Measurements from ENCODE around the gene MAPRE2.
"Not testable (repeated sequence)": the region's sequence is repeated elsewhere in the genome, so short reads cannot be mapped to it uniquely, and the experiment has no call there.

MAPRE2 gene

DNA sequence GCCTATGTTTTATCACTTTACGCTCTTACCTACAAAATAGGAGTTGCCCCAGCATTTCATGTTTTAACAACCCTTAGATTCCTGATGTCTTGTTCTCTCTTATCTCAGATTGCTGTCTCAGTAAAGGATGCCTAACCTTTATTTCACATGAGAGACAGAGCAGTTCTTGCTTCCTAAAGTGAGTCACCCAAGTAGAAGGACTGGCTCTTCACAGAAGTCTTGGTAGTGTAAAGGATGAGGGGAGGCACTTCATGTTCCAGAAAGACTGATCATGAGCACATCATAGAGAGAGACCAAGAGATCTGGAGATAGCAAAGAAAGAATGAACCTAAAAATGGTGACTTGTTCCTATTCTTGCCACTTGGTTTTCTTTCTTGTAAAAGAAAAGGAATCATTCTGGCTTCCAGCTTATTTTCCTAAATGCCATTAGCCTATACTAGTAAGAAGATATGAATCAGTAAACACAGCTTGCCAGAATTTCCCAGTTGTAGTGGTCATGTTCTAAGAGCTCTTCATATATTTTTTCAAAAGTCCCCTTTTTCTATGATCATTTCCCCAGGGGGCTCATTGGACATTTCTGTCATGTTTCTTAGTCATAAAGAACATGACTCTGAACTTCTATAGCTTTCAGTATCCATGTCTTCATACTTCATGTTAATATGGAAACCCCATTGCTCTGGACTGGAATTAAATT is 54.9 kb downstream of the MAPRE2 start:
- no peak for DNase-seq

DNA sequence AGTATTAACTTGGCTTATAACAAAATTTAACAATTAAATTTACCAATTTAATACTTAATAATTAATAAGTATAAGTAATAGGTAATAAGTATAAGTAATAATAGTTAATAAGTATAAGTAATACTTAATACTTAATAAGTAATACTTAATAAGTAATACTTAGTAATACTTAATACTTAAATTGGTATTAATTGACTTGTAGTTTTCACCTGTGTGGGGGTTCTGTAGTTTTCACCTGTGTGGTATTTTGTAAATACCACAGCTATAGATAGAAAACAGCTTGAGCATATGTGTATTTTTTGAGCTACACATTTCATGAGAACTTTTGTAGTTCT is 55.4 kb downstream of the MAPRE2 start:
- no peak for DNase-seq

DNA sequence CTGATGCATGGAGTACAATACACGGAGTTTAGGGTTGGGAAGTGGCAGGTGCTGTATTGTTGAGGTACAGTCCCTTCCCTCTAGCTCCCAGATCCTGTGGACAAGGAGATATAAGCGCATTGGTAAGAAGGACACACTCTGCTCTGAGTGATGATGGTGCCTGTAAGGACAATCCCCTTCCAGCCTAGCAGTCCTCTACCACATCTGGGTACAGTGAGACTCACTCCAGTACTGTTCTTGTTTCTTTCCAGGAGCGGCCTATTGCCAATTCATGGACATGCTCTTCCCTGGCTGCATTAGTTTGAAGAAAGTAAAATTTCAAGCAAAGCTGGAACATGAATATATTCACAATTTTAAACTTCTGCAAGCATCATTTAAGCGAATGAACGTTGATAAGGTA is 56.0 kb downstream of the MAPRE2 start:
- DNase-seq = no peak

DNA sequence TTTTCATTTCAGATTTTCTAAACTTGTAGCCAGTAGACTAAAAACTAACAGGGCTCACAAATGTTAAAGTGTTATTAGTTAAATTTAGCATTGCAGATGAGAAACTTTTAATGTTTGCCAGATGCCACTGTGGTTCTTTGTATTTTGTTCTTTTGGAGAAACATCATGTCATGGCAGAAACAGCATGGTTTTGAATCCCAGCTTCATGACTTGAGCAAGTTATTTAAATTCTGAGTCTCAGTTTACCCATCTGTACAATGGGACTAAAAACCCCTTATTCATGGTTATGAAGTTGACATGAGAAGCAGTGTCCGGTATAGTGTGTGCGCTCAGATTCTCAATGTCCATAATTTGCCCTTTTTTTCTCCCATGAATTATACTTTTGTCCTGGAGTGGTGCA is 56.5 kb downstream of the MAPRE2 start:
- DNase-seq = no peak

DNA sequence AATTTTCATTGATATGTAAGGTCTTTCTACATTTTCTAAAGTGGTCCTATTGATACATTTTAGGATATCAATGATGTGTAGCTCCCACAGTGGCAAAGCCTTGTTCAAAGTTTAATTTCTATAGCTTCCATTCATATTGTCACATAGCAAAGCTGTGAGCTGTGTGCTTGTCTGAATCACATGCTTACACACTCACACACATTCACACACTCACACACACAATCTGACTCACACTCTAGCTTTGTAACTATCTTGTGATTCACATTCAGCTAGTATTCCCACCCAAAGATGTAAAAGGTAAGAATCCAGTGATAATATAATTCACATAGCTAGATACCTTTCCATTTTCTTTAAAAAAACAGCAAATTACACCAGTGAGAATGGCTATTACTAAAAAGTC is 58.7 kb downstream of the MAPRE2 start:
- DNase-seq = no peak

DNA sequence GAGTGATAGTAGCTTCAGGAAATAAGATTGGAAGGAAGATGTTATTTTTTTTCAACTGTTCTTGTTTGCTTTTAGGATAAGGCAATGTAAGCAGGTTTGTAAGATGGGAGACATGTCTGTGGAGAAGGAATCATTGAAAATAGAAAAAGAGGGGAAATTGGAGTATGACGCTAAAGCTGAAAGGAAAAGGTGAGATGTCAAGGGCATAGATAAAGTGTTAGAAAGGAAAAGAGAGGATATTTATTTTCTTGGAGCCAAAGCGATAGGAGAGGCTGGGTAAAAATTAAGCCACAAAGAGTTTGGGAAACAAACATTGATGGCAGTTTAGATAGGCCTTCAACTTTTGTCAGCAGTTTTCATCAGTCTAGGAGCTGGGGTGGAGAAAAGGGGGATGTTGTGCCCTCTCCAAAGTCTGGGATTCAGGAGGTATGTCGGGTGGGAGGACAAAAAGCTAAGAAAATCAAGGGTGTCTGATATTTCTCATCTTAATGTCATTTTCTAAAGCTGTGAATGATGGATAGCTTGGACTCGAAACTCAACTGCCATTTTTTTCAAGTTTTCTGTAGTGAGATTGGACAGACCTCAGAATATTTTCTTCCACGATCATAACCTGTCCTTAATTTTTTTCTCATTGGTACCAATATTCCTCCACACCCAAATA is 63.3 kb downstream of the MAPRE2 start:
- DNase-seq = no peak

DNA sequence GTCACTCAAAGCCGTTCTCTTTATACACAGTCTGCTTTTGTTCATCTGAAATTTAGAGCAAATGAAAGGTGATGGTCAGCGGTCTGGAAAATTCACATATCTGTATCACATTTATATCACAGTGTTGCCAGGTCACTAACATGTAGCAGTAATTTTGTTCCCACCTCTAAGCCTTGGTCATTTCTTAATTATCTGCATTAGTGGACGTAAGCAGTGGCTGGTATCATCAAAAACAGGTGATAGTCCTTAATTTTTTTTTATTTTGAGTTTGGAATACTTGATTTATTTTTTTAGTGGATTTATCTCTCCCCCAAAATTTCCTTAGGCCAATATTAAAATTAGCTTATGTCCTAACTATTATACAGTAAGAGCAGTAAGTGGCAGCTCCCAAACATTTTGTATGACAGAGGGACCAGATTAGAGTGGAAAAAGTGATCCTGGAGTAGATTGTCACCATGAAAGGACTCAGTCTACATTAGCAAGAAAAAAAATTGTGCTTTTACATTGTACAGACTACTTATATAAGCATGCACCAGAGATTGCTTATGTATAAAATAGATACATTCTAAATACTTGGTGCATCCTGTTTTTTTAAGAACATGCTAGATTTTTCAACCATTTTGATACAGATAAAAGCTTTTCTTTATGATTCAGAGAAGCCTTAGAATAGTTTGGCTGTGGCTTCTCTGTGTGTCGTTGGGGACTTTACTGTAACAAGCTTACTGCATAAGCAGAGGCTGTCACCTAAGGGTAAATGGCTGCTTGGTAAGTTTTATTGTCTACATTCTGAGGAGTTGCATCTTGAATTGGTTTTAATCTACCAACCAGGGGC is 65.0 kb downstream of the MAPRE2 start:
- DNase-seq = no peak

DNA sequence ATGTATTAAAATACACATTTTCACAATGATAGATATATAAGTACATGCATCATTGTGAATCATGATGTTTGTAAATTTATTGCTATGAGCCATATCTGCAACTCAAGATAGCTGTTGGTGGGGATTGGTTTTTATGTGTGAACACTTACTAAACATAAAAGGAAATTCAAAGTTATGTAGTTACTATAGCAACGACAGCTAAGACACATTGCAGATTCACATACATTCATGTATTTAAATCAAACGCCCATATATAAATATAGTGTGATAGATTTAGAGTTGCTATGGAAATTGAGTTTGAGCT is 65.6 kb downstream of the MAPRE2 start:
- DNase-seq = no peak

DNA sequence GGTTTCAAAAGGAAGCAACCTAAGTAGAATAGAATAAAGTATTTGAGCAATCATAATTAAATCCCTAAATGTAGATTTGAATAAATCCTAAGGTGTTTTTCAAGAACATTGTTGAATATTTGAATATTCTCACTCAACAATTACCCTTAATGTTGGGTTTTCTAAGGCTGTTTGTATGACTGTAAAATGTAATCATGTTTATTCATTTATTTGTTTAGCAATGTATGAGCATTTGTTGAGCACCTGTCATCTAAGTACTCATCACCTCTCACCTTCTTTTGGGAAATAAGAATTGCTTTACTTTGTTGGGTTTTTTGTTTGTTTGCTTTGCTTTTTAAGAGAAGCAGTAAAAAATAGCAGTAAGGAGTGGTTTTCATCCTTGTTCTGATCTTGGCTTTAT is 66.0 kb downstream of the MAPRE2 start:
- DNase-seq = no peak

DNA sequence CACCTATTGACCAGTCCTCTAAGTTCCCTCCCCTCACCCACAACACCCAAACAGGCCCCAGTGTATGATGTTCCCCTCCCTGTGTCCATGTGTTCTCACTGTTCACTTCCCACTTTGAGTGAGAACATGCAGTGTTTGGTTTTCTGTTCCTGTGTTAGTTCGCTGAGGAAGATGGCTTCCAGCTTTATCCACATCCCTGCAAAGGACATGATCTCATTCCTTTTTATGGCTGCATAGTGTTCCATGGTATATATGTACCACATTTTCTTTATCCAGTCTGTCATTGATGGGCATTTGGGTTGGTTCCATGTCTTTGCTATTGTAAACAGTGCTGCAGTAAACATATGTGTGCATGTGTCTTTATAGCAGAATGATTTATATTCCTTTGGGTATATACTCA is 66.9 kb downstream of the MAPRE2 start:
- DNase-seq = not testable (repeated sequence)

DNA sequence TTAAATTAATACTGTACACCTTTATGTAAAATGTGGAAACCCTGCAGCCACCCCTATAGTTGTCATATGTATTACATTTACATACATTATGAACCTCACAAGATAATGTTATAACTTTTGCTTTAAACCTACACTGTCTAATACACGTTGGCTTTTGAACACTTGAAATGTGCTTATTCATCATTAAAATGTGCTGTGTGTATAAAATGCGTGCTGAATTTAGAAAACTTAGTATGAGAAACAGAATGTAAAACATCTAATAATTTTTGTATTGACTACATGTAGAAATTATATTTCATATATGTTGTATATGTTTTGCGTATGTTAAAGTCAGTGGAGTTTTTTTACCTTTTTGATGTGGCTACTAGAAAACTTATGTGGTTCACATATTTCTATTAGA is 68.8 kb downstream of the MAPRE2 start:
- DNase-seq = no peak

DNA sequence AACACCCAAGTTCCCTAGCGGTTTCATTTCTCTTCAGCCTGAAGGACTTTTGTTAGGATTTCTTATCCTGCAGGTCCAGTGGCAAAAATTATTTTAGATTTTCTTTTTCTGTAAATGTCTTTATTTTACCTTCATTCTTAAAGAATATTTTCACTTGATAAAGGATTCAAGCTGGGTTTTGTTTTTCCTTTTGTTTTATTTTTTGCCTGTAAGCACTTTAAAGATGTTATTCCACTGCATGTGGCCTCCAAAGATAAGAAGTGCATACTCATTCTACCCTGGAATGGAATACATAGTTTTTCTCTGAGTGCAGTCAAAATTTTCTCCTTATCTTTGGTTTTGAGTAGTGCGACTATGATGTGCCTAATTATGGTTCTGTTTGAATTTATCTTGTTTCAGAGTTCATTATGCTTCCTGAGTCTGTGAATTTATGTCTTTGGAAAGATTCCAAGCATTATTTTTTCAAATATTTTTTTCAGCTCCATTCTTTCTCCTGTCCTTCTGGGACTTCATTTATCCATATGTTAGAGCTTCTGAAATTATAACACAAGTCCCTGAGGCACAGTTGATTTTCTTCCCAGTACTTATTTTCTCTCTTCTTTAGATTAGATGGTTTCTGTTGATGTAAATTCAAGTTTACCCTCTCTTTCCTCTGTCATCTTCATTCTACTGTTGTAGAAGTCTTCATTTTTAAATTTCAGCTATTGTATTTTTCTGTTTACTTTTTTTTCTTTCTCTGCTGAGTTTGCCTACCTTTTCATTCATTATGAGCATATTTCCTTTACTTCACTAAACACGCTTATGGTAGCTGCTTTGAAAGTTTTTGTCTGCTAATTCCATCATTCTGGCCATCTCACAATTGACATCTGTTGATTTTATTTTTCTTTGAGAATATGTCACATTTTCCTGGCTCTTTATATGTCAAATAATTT is 69.6 kb downstream of the MAPRE2 start:
- DNase-seq = no peak

DNA sequence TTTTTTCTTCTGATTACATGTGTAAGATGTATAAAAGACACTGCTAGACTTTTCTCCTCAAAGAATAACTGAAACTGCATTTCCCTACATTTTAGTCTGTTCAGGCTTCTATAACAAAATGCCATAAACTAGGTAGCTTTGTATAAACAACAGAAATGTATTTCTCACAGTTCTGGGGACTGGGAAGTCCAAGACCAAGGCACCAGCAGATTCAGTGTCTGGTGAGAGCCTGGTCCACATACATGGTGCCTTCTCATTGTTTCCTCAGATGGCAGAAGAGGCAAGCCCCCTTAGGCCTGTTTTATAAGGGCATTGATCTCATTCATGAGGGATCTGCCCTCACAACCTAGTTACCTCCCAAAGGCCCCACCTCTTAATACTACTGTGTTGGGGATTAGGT is 71.5 kb downstream of the MAPRE2 start:
- no peak for DNase-seq

DNA sequence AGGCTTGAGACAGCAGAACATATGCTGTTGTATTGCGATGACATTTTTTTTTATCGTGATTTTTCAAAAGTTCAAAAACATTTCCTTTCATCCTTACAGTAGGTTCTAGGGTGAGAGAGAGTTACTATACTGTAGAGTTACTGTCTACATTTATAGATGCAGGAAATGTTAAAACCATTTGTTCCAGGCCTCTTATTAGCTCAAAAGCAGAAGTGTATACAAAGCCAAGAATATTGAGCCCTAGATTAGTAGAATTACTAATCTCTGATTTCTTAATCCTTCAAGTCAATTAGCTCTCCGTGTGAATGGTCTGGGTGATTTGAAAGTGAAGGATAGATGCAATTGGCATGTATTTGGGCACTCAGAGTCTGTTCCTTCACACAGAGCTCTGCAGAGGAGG is 73.1 kb downstream of the MAPRE2 start:
- no peak for DNase-seq

DNA sequence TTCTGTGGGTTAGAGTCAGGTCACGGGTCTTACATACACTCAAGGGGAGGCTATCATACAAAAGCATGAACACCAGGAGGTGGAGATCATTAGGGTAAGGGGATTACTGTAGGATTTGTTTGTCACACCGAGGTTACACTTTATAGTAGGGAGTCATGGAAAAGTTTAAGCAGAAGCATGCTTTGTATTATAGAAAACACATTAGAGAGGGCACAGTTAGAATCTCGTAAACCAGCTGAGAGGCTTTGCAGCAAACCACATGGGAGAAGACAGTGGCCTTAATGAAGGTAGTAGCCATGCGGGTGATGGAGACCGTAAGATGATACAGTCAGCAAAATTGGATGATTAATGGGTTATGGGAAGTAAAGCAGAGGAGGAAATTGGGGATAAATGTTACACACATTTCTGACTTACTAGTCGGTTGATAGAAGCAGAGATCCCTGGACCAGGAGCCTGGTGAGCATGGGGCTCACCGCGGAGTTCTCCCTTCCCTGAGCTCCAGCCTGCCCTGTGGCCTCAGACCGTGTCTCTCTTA is 75.6 kb downstream of the MAPRE2 start:
- DNase-seq = no peak

DNA sequence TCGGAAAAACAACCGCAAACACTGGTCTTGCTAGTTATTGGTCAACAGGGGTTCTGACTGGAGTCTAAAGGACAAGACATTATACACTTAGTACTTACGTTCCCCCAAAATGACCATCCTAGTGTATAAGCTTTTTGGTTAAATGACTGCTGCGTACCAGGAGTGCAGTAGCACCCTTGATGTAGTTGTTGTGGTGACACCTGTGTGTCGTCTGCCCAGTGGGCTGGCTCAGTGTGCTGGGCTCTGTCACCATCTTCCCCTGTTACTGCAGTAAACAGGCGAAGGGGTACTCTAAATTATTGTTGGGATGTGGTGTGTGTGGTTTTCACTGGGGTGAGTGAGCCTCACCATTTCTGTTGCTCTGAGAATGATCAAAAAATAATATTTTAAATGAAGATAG is 76.2 kb downstream of the MAPRE2 start:
- no peak for DNase-seq

DNA sequence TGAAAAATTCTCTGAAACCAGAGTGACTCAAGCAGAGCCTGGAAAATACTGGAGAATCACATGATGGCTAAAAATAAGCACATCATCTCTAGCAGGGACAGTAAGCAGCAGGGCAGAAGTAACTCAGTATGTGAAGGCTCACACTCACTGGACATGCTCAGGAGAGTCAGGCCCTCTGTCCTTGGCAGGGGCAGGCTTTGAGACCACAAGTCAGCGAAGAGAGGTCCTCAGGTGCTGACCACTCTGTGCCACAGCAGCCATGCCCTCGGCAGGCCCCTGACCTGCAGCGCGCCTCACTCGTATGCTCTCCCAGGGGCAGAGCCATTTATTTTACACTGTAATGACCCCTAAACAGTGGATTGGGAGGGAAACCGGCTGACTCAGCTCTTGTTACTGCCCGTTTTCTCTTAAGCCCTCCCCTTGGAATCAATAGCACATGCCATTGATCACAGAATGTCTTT is 76.8 kb downstream of the MAPRE2 start:
- DNase-seq = no peak

DNA sequence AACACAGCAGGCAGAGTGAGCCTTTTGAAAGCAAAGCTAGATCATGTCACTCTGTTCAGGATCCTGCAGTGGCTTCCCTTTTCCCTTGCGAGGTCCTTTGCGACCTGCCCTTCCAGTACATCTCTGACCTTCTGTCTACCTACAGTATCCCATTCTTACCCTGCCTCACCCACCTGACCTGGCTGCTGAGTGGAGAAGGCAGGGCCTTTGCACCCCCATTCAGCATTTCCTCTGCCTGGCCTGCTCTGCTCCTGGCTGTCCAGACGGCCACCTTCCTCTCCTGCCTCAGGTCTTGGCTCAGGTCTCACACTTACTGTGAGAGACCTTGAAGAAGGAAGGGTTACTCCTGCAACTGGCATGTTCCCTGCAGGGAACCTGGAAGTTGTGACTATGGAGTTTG is 77.4 kb downstream of the MAPRE2 start:
- DNase-seq = no peak

DNA sequence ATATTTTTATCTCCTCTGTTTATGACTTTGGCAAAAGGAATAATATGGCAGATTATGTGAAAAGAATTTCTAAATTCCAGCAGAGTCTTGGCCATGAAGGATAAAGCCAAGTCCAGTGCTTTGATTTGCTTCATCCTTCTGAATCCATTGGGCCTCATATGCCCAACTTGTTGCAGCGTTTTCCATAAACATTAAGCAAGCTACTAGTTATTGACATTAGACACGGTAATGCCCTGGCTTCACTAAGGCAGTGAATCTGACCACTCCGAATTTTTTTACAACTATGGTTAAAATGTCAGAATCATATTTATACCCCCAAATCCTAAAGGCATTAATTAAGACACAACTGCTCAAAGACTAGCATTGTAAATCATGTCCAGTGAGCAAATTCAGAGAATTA is 79.8 kb downstream of the MAPRE2 start:
- no peak for DNase-seq

DNA sequence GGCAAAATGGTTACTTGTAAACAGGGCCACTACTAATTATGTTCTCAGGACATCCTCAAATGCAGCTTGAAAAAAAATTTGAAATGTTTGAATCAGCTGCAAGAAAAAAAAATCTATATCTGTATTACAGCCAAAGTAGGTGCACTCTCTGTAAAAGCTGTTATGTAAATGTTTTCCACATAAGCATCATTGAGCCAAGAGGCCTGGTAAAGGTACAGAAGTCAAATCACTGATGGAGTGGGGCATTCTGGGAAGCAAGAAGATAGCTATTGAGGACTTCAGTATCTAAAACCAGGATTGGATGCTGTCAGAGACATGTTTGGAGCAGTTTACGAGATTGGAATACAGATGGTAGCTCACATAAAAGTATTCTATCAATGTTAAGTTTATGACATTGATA is 80.3 kb downstream of the MAPRE2 start:
- DNase-seq = no peak

DNA sequence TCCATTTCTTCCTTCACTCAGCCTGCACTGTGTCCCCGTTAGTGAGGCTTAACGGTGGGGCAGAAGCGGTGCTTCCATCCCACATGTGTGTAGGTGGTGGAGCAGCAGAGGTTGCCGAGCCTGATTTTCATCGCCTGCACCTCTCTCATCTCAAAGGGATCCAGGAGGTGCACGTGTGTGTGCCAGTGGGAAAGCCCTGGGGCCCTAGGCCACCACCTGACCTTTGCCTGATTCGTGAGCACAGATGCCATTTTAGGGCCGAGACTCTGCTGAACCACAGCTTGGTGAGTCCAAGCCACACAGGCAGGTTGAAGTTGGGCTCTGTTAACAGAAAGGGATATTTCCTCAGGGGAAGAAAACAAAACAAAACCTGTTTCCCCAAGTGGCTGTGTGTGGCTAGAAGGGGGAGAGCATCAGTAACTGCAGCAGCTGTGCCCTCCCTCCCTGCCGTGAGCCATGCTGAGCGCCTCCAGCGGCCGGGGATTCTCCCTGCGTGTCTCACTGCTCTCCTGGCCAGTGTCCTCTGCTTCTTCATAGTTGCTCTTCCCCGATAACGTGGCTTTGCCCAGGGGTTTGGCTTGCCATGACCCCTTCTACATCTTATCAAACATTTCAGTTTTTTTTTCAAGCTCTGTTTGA is 81.5 kb downstream of the MAPRE2 start:
- no peak for DNase-seq

DNA sequence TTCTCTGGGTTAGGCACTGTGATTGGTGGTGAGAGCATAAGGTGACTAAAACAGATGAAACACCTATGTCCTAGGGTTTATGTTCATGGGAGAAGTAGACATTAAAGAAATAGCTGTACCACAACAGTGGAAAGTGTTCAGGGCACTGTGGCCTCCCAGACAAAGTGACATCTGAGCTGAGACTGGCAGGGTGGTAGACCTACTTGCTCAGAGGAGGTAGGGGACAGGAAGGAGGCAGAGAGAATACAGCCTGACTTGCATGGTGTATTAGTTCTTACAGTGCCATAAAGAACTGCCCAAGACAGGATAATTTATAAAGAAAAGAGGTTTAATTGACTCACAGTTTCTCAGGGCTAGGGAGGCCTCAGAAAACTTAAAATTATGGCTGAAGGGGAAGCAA is 82.6 kb downstream of the MAPRE2 start:
- no peak for DNase-seq

Data from activated gamma-delta T cell treated with Interleukin-2 at 50 U/mL for 16 hours (primary cell).